ENCODE results near the gene MYO7A.

The MYO7A gene

DNA sequence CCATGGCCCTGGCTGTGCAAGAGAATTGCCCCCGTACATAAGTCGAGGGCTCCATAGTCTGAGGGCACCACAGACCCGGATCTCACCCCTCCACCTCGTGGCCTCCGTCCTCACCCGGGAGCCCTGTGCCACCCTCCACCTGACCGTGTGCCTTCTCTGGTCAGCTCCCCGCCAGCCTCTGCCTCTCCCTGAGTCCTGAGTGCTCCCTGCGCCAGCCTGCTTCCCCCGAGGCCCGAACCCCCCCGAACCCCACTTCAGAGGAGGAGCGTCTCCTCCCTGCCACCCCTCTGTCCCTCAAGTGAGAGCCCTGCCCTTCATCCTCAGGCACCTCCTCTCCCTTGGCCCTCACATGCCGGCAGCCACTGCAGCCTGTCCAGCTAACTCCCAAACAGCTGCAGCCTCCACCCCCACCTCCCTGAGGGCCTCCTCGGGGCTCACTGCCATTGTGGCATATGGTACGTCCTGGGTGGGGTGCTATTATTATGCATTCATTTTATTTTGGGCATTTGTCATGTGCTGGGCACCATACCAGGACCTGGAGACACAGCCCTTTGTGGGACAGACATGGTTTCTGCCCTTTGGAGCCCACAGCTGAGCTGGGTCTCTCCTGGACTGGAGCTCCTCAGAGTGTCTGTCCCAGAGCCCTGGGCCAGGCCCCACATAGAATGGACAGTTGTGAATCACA is 67.2 kb downstream of the MYO7A start:
- no peak for DNase-seq (ENCODE audit: low spot score)
- TF ChIP-seq, protein P1, sequence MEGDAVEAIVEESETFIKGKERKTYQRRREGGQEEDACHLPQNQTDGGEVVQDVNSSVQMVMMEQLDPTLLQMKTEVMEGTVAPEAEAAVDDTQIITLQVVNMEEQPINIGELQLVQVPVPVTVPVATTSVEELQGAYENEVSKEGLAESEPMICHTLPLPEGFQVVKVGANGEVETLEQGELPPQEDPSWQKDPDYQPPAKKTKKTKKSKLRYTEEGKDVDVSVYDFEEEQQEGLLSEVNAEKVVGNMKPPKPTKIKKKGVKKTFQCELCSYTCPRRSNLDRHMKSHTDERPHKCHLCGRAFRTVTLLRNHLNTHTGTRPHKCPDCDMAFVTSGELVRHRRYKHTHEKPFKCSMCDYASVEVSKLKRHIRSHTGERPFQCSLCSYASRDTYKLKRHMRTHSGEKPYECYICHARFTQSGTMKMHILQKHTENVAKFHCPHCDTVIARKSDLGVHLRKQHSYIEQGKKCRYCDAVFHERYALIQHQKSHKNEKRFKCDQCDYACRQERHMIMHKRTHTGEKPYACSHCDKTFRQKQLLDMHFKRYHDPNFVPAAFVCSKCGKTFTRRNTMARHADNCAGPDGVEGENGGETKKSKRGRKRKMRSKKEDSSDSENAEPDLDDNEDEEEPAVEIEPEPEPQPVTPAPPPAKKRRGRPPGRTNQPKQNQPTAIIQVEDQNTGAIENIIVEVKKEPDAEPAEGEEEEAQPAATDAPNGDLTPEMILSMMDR (IDR thresholded peaks at IDR 0.05; ENCODE audit: extremely low read depth, missing control alignments) = no peak

DNA sequence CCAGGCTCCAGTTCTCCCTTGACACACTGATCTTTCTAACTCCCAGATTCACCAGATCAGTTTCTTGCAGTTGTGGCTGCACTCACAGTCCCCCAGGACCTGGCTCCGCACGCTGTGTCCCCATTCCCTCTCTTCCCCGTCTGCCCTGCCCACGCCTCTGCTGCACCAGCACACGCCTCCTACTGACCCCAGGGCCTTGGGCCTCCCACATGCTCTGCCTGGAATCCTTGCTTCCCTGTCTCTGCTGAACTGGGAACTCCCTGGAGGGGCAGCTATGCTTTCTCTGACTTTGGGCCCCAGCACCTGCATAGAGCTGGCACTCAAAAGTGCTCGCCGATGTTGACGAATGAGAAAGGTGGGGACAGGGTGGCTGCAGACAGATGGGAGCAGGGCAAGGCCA is 68.9 kb downstream of the MYO7A start:
- TF ChIP-seq, protein P1 (IDR thresholded peaks at IDR 0.05; ENCODE audit: extremely low read depth, missing control alignments) = no peak
- DNase-seq (ENCODE audit: low spot score) = no peak

DNA sequence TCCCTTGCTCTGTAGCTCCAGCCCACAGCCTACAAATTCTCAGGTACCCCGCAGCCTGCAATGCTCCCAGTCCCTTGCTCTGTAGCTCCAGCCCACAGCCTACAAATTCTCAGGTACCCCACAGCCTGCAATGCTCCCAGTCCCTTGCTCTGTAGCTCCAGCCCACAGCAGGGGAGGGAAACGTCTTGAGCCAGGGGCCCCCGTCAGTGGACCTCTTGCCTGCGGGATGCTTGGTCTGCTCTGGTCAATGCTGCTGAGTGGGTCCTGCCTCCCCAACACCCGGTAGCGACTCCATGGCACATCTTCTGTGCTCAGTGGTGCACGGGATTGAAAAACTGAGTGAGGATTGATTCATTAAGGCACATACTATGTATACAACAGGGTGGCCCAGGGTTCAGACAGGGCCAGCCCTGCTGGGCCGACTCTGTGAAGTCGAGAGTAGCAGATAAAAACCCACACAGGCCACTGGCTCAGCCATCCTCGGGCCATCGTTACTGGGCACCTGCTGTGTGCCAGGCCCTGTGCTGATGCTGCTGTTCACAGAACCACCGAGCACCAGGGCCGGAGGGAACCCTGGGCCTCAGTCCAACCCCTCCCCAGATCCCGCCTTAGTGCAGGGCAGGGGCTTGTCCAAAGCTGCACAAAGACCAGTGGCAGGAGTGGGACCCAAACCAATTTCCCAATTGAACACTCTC is 69.7 kb downstream of the MYO7A start:
- TF ChIP-seq, protein P1 (IDR thresholded peaks at IDR 0.05; ENCODE audit: extremely low read depth, missing control alignments) = no peak
- DNase-seq (ENCODE audit: low spot score) = no peak

DNA sequence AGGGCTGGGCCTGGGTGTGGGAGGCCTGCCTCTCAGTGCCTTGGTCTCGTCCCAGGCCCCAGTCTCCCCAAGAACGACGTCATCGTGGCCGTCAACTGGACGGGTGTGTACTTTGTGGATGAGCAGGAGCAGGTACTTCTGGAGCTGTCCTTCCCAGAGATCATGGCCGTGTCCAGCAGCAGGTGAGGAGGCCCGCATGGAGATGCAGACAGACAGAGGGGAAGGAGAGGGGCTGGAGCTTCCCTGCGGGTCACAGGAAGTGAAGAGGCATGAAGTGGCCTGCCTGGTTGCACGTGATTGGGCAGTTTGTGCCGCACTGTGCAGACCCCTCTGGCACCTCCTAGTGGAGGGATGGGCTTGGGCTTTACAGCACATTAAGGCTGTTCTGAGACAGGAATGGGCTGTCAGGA is 70.4 kb downstream of the MYO7A start:
- DNase-seq (ENCODE audit: low spot score) = peak; percentile 56
- TF ChIP-seq, protein P1 (IDR thresholded peaks at IDR 0.05; ENCODE audit: extremely low read depth, missing control alignments) = peak; percentile 39

DNA sequence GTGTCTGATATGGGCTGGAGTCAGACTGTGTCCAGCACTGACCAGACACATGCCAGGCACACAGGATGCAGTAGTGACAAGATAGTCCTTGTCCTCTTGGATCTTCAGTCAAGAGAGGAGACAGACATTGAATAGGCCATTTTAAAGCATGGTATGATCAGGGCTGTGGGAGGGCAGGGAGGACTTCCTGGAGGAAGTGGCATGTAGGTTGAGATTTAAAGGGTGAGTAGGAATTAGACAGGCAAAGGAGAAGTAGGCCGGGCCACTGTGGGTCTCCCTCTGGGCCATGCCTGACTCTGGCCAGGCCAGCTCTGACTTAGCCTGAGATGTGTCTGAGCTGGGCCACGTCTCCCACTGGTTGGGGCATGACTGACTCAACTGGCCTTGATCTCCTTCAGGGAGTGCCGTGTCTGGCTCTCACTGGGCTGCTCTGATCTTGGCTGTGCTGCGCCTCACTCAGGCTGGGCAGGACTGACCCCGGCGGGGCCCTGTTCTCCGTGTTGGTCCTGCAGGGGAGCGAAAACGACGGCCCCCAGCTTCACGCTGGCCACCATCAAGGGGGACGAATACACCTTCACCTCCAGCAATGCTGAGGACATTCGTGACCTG is 71.2 kb downstream of the MYO7A start:
- TF ChIP-seq, protein P1 (IDR thresholded peaks at IDR 0.05; ENCODE audit: extremely low read depth, missing control alignments) = no peak
- no peak for DNase-seq (ENCODE audit: low spot score)

DNA sequence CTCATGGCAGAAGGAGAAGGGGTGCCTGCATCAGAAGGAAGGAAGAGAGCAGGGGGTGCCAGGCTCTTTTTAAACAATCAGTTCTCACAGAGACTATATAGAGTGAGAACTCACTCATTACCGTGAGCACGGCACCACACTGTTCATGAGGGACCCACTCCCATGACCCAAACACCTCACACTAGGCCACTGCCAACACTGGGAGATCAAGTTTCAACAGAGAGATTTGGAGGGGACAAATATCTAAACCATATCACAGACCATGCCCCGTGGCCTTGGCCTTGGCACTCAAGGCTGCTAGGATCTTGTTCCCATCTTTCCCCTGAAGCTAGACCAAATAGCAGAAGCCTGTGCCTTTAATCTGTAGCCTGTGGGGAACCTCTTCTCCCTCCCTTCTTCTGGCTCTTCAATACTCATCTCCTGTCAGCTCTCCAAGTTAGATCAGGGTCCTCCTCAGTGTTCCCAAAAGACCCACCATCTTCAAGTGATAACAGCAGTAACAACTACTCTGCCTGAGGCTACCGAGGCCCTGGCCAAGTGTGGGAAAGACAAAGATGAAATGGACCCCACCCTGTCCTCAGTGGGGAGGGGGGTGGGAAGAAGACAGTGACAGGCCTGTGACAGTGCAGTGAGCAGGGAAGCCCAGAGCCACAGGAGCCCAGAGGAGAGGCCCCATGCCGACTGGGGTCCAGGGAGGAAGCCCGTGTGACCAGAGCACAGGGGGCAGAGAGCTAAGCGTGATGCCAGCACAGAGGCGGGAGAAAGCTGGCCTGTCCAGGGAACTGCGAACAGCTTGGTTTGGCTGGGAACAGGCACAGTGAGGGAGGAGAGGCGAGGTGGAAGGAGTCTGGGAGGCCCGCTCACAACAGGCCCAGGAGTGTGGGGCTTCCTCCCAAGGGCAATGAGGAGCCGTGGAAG is 72.6 kb downstream of the MYO7A start:
- DNase-seq (ENCODE audit: low spot score) = no peak
- TF ChIP-seq, protein P1 (IDR thresholded peaks at IDR 0.05; ENCODE audit: extremely low read depth, missing control alignments) = no peak

Data from GM20000 (cell line).